Measurements from ENCODE around the gene YPEL2.

DNA sequence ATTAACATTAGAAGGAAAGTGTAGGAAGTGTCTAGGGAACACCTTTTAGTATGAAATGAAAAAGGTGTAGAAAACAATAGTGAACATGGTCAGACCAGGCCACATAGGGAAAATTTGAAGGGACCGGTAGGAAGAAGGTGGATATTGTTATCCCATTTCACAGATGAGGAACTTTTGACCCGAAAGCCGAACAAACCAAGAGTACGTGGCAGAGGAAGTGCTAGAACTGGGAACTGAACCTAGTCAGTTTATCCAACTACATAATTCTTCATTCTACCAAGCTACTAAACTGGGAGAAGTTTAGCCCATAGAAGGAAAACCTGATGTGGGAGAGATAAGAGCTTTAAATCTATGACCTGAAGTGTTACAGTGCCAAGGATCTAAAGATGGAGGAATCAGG is 43.2 kb downstream of the YPEL2 start:
- TF ChIP-seq, protein P1, sequence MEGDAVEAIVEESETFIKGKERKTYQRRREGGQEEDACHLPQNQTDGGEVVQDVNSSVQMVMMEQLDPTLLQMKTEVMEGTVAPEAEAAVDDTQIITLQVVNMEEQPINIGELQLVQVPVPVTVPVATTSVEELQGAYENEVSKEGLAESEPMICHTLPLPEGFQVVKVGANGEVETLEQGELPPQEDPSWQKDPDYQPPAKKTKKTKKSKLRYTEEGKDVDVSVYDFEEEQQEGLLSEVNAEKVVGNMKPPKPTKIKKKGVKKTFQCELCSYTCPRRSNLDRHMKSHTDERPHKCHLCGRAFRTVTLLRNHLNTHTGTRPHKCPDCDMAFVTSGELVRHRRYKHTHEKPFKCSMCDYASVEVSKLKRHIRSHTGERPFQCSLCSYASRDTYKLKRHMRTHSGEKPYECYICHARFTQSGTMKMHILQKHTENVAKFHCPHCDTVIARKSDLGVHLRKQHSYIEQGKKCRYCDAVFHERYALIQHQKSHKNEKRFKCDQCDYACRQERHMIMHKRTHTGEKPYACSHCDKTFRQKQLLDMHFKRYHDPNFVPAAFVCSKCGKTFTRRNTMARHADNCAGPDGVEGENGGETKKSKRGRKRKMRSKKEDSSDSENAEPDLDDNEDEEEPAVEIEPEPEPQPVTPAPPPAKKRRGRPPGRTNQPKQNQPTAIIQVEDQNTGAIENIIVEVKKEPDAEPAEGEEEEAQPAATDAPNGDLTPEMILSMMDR (IDR thresholded peaks at IDR 0.05): no peak
- no peak for TF ChIP-seq POLR2A (IDR thresholded peaks at IDR 0.05)
